B cell (primary cell): Measurements from ENCODE around the gene CDC42. TPM values are rescaled to one million over a fixed set of nuclear protein-coding genes. Genes with fewer than 3 reads are reported as not detected.

ENCODE experiments used
- ATAC-seq: fragments of 200-7000 bp; cut with Tn5 transposase; one replicate; pipeline ENCODE4 v1.10.0; 2021; ENCODE audit warnings: low read depth, mild to moderate bottlenecking, moderate number of reproducible peaks, moderate library complexity
- CTCF ChIA-PET: fragments of 350-600 bp; sonication (Branson Sonifier 250); formaldehyde crosslinking; loops from one replicate; lab custom pipeline; 2021; ENCODE audit warnings: antibody characterized with exemption, inconsistent platforms; lab: Charles Lee
- POLR2A ChIA-PET: fragments of 350-600 bp; sonication (Branson Sonifier 250); formaldehyde crosslinking; loops from one replicate; lab custom pipeline; 2021; ENCODE audit warnings: antibody characterized with exemption; lab: Charles Lee
- DNase-seq: peaks from one replicate; pipeline ENCODE4 v3.0.0; 2013
- H2AFZ ChIP-seq: 2 replicates; pipeline ENCODE4 v1.6.1; 2012; ENCODE audit warnings: mild to moderate bottlenecking, low read depth, low read length; ENCODE audit not compliant: insufficient read depth, poor library complexity, severe bottlenecking
- H3K27ac ChIP-seq, 2 donors: 1 replicate in 1 of 2; 2 replicates in 1 of 2; pipeline ENCODE4 v1.5.1; 2012 to 2013; ENCODE audit warnings: low read length in 2 of 2, mild to moderate bottlenecking in 2 of 2, moderate library complexity in 1 of 2
- H3K27me3 ChIP-seq, 4 experiments: fragments of 200-600 bp in 1 of 4; sonication (generic) in 1 of 4; replicated peaks in 1 of 4; 1 replicate in 2 of 4; 2 replicates in 2 of 4; pipeline versions ENCODE4 v1.6.1 to v1.7.0; 2013 to 2016; ENCODE audit warnings: low read length in 3 of 4, mild to moderate bottlenecking in 2 of 4, mixed read lengths in 1 of 4, moderate library complexity in 1 of 4; ENCODE audit not compliant: insufficient read depth in 4 of 4, control insufficient read depth in 3 of 4; ENCODE audit errors: control extremely low read depth in 1 of 4
- H3K36me3 ChIP-seq, 2 experiments: replicated peaks in 1 of 2; 1 replicate in 1 of 2; 2 replicates in 1 of 2; pipeline versions ENCODE4 v1.6.1 to v1.7.1; 2013; ENCODE audit warnings: low read length in 1 of 2; ENCODE audit not compliant: insufficient read depth in 2 of 2, control insufficient read depth in 1 of 2; ENCODE audit errors: control extremely low read depth in 1 of 2, extremely low read depth in 1 of 2
- H3K4me1 ChIP-seq, 2 donors: fragments of 200-600 bp in 1 of 2; sonication (generic) in 1 of 2; 1 replicate in 1 of 2; 2 replicates in 1 of 2; pipeline versions ENCODE4 v1.5.1 to v1.6.1; 2013 to 2017; ENCODE audit warnings: low read length in 2 of 2; ENCODE audit not compliant: control insufficient read depth in 2 of 2, insufficient read depth in 2 of 2
- H3K4me2 ChIP-seq: replicated peaks from 2 replicates; pipeline ENCODE3; 2012; ENCODE audit warnings: mild to moderate bottlenecking, low read depth, low read length; ENCODE audit not compliant: poor library complexity, severe bottlenecking
- H3K4me3 ChIP-seq, 5 experiments: fragments of 200-600 bp in 1 of 5; sonication (generic) in 1 of 5; 1 replicate in 3 of 5; 2 replicates in 2 of 5; pipeline versions ENCODE4 v1.5.1 to v1.7.0; 2011 to 2016; ENCODE audit warnings: low read length in 4 of 5, mild to moderate bottlenecking in 4 of 5, low read depth in 2 of 5, control low read depth in 1 of 5, moderate library complexity in 1 of 5; ENCODE audit not compliant: insufficient read depth in 1 of 5; ENCODE audit errors: control extremely low read depth in 1 of 5, extremely low read depth in 1 of 5
- H3K79me2 ChIP-seq: fragments of 200-600 bp; sonication (generic); one replicate; pipeline ENCODE4 v1.6.0; 2016; ENCODE audit warnings: low read length; ENCODE audit not compliant: control insufficient read depth, insufficient read depth
- H3K9ac ChIP-seq: fragments of 200-600 bp; sonication (generic); 2 replicates; pipeline ENCODE4 v1.6.1; 2017; ENCODE audit warnings: mild to moderate bottlenecking, low read length, moderate library complexity
- H3K9me3 ChIP-seq, 3 donors: one replicate each; pipeline versions ENCODE4 v1.6.1 to v1.7.1; 2013; ENCODE audit warnings: low read length in 2 of 3; ENCODE audit not compliant: control insufficient read depth in 2 of 3, insufficient read depth in 1 of 3; ENCODE audit errors: control extremely low read depth in 1 of 3
- H4K20me1 ChIP-seq: 2 replicates; pipeline ENCODE4 v1.6.0; 2012; ENCODE audit warnings: mild to moderate bottlenecking, low read length; ENCODE audit not compliant: insufficient read depth, control insufficient read depth, poor library complexity, severe bottlenecking
- H3K27ac Mint-ChIP-seq: one replicate; pipeline ENCODE4 v1.8.0; 2021; ENCODE audit warnings: mixed read lengths
- H3K27me3 Mint-ChIP-seq: one replicate; pipeline ENCODE4 v1.8.0; 2021; ENCODE audit warnings: mixed read lengths
- H3K4me1 Mint-ChIP-seq: one replicate; pipeline ENCODE4 v1.8.0; 2021; ENCODE audit warnings: mixed read lengths
- H3K4me3 Mint-ChIP-seq: one replicate; pipeline ENCODE4 v1.8.0; 2021; ENCODE audit warnings: mixed read lengths
- H3K9me3 Mint-ChIP-seq: one replicate; pipeline ENCODE4 v1.8.0; 2022; ENCODE audit warnings: mixed read lengths; ENCODE audit not compliant: insufficient read depth
- EZH2 ChIP-seq: IDR thresholded peaks from 2 replicates; pipeline ENCODE4 v1.6.1; 2012; ENCODE audit warnings: borderline replicate concordance, low read depth, mild to moderate bottlenecking, moderate library complexity, low read length; ENCODE audit not compliant: insufficient read depth, poor library complexity, severe bottlenecking
- WGBS: methylation state at CpG from one replicate; pipeline ENCODE4 v1.1.5; 2013; ENCODE audit warnings: missing lambda C conversion rate; ENCODE audit not compliant: insufficient coverage; 5-methylcytosine and 5-hydroxymethylcytosine counted together
- intact Hi-C: fragments of 100-400 bp; cut with micrococcal nuclease; formaldehyde crosslinking; loops from one replicate; pipeline ENCODE4 v1.10.0; 2022
- polyA plus RNA-seq: library from polyadenylated mRNA; depleted of rRNA; stranded (reverse); fragments of >200 nt; gene quantifications from 2 replicates; pipeline ENCODE4 v1.2.3, GENCODE V29; 2012
- total RNA-seq, 2 donors: library from RNA; stranded (reverse); fragments of 120-200 nt in 1 of 2; gene quantifications; 1 replicate in 1 of 2; 2 replicates in 1 of 2; pipeline versions ENCODE4 v1.2.3 to v1.2.4, GENCODE V29; 2013 to 2022
- TF ChIP-seq, protein P1 (sequence below): fragments of 200-600 bp; IDR thresholded peaks from one replicate; pipeline ENCODE4 v1.8.0; 2022; ENCODE audit warnings: antibody characterized with exemption, mild to moderate bottlenecking

The CDC42 gene
- total and polyA plus RNA-seq, 2 donors (not counting 1 experiment from before 2014, with no cell fraction given): 111 to 202 TPM

DNA sequence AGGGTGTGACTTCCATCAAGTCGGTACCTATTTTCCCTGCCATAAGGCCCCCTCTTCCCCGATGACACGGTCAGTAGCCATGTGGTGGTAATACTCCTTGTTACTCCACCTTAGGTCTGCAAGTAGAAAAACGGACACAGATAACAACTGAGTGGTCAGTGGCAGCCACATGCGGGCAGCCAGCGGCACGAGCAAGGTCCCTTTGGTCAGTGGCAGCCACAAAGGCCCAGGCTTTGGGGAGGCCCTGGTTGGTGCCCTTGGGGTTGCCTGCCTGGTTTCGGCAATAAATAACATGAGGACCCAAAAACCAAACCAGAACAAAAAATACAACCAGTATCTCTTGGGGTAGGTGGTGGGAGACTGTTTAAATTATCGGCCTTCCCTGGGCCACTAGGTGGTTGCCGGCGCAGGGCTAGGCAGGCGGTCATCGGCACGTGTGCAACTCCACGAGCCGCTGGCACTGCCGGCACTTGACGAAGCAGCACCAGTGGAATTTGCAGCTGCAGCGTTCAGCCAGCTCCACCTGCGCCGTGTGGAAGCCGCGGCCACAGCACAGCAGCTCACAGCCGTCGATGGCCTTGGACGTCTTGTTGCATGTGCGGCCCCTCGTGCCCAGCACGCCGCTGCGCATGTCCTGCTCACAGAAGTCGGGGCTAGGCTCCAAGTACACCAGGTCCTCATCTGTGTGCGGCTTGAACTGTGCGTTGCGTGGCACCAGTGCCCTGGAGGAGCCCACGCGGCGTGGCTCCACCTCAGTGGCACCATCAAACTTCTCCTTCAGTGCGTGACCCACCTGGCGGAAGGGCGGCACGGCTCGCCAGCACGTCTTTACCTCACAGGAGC lies 67.3 kb downstream of the CDC42 start:
- no peak for DNase-seq
- Mint-ChIP-seq H3K27ac (peak overlapping the region; percentile 87), H3K27me3 (no peaks in the 10 kb centered on the region), H3K4me3 (no peak overlapping the region), H3K4me1 (peaks cover 56% of the 10 kb centered on the region), H3K9me3 (no peaks in the 10 kb centered on the region)
- Histone ChIP-seq H3K4me3 (no peak overlapping the region), H3K79me2 (peaks cover 5% of the 10 kb centered on the region), H3K4me1 (peaks cover 47 to 57% of the 10 kb centered on the region in 2 donors), H3K36me3 (peaks cover 0 to 17% of the 10 kb centered on the region in 2 experiments), H3K4me2 (peak overlapping the region; percentile 31), H2AFZ (no peak overlapping the region), H4K20me1 (peaks cover 53% of the 10 kb centered on the region), H3K27me3 (no peaks in the 10 kb centered on the region), H3K9me3 (no peaks in the 10 kb centered on the region), H3K27ac (peak overlapping the region in 1 of 2 donors; percentile 47), H3K9ac (no peak overlapping the region)
- no peak for ATAC-seq
- POLR2A ChIA-PET: no interaction called here
- intact Hi-C loops: no loop called here
- CTCF ChIA-PET: no interaction called here
- WGBS: 98% methylated on average over 35 of the region's 44 CpGs
- no peak for TF ChIP-seq EZH2
- TF ChIP-seq, protein P1, sequence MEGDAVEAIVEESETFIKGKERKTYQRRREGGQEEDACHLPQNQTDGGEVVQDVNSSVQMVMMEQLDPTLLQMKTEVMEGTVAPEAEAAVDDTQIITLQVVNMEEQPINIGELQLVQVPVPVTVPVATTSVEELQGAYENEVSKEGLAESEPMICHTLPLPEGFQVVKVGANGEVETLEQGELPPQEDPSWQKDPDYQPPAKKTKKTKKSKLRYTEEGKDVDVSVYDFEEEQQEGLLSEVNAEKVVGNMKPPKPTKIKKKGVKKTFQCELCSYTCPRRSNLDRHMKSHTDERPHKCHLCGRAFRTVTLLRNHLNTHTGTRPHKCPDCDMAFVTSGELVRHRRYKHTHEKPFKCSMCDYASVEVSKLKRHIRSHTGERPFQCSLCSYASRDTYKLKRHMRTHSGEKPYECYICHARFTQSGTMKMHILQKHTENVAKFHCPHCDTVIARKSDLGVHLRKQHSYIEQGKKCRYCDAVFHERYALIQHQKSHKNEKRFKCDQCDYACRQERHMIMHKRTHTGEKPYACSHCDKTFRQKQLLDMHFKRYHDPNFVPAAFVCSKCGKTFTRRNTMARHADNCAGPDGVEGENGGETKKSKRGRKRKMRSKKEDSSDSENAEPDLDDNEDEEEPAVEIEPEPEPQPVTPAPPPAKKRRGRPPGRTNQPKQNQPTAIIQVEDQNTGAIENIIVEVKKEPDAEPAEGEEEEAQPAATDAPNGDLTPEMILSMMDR: no peak

DNA sequence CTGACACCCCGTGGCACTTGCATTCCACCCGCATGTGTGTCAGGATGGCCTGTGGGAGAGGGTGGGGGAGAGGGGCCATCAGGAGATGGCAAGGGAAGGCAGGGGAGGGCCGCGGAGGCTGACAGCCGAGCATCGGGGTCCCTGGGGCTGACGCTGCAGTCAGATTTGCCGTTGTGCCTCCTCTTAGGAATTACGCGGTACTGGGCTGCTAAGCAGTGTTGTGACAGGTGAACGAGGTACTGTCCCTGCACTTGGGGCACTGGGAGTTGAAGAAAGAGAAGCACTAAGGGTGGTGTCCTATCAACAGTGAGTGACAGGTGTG lies 67.9 kb downstream of the CDC42 start:
- no peak overlapping the region for H3K9ac ChIP-seq
- peaks cover 0 to 14% of the 10 kb centered on the region in 2 experiments for H3K36me3 ChIP-seq
- 94% methylated on average over 11 of the region's 11 CpGs for WGBS
- peak overlapping the region; percentile 46 for H3K27ac Mint-ChIP-seq
- H3K4me1 Mint-ChIP-seq: peaks cover 50% of the 10 kb centered on the region
- H3K4me3 ChIP-seq: no peak overlapping the region
- H3K9me3 Mint-ChIP-seq: no peaks in the 10 kb centered on the region
- no peak for ATAC-seq
- H3K27me3 Mint-ChIP-seq: no peaks in the 10 kb centered on the region
- no peaks in the 10 kb centered on the region for H3K27me3 ChIP-seq
- DNase-seq: no peak
- H3K4me1 ChIP-seq: peaks cover 41 to 52% of the 10 kb centered on the region in 2 donors
- H3K79me2 ChIP-seq: peaks cover 5% of the 10 kb centered on the region
- peak overlapping the region; percentile 23 for H3K4me3 Mint-ChIP-seq
- H3K27ac ChIP-seq: no peak overlapping the region
- H4K20me1 ChIP-seq: peaks cover 47% of the 10 kb centered on the region
- intact Hi-C loops: no loop called here
- TF ChIP-seq EZH2: no peak
- TF ChIP-seq, protein P1: no peak
- CTCF ChIA-PET: no interaction called here
- POLR2A ChIA-PET: no interaction called here
- no peaks in the 10 kb centered on the region for H3K9me3 ChIP-seq
- no peak overlapping the region for H2AFZ ChIP-seq
- no peak overlapping the region for H3K4me2 ChIP-seq
